ENCODE results near the gene CDHR1.

GRCh38 chr10:84241185-84241790 lies 47.0 kb downstream of the CDHR1 start, which contains the start of gene LRIT1:
- TF ChIP-seq TCF7 (IDR thresholded peaks at IDR 0.05; ENCODE audit: borderline replicate concordance) (no peak), GATAD2B (conservative IDR thresholded peaks at IDR 0.05; ENCODE audit: low read depth) (no peak), USF1 (IDR thresholded peaks at IDR 0.05; ENCODE audit: borderline replicate concordance, extremely low read length, insufficient read depth, low read depth, low read length) (no peak), CTCF (IDR thresholded peaks at IDR 0.05 in 2 of 3, conservative IDR thresholded peaks at IDR 0.05 in 1 of 3; ENCODE audit: control insufficient read depth in 2 of 3, extremely low read depth in 1 of 3, insufficient read depth in 1 of 3, low read depth in 3 of 3, low read length in 3 of 3) (no peak), MAX (IDR thresholded peaks at IDR 0.05; ENCODE audit: low read depth, low read length) (no peak), NFYB (IDR thresholded peaks at IDR 0.05; ENCODE audit: insufficient read depth, low read depth, low read length) (no peak), MTA3 (IDR thresholded peaks at IDR 0.05; ENCODE audit: borderline replicate concordance, low read length) (no peak), EZH2 (IDR thresholded peaks at IDR 0.05; ENCODE audit: borderline replicate concordance, control insufficient read depth, low read depth, low read length) (no peak)
